GM12865 (cell line): ENCODE results near the gene APOL3.

Source experiments
- DNase-seq: peaks from one replicate; pipeline ENCODE4 v3.0.0; 2010; ENCODE audit warnings: low read depth
- H3K4me3 ChIP-seq: 2 replicates; pipeline ENCODE4 v1.5.1; 2011; ENCODE audit warnings: mild to moderate bottlenecking, low read depth, low read length, control low read depth
- TF ChIP-seq, protein P1 (sequence below): IDR thresholded peaks from 2 replicates; pipeline ENCODE4 v1.5.1; 2011; ENCODE audit warnings: low read length, control low read depth, low read depth, inconsistent platforms; ENCODE audit not compliant: insufficient read depth; ENCODE audit errors: missing control alignments

The APOL3 gene

DNA sequence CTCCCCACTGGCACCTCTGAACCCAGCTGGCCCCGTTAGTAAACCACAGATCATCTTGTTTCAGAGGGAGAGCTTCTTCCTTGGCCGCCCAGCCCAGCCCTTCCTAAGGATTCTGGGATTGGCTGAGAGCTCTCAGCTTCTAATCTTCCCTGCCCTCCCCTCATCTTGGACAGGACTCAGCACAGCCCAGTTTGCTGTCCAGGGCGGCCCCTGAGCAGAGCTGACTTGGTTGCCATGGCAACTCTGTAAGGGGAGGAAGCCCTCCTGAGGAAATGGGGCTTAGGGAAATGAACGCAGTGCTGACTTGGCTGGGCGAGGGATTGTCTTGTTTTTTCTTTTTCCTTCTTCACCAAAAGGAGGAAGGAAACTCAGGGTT is 36.5 kb upstream of the APOL3 start:
- DNase-seq = peak; percentile 49
- H3K4me3 ChIP-seq = no peak overlapping the region
- TF ChIP-seq, protein P1, sequence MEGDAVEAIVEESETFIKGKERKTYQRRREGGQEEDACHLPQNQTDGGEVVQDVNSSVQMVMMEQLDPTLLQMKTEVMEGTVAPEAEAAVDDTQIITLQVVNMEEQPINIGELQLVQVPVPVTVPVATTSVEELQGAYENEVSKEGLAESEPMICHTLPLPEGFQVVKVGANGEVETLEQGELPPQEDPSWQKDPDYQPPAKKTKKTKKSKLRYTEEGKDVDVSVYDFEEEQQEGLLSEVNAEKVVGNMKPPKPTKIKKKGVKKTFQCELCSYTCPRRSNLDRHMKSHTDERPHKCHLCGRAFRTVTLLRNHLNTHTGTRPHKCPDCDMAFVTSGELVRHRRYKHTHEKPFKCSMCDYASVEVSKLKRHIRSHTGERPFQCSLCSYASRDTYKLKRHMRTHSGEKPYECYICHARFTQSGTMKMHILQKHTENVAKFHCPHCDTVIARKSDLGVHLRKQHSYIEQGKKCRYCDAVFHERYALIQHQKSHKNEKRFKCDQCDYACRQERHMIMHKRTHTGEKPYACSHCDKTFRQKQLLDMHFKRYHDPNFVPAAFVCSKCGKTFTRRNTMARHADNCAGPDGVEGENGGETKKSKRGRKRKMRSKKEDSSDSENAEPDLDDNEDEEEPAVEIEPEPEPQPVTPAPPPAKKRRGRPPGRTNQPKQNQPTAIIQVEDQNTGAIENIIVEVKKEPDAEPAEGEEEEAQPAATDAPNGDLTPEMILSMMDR = no peak

GRCh38 chr22:36196254-36197064 is 35.9 kb upstream of the APOL3 start:
- TF ChIP-seq, protein P1 = no peak
- no peak overlapping the region for H3K4me3 ChIP-seq
- no peak for DNase-seq

- H3K4me3 ChIP-seq = no peak overlapping the region
- TF ChIP-seq, protein P1 = peak; percentile 74
- peak; percentile 56 for DNase-seq
Measured at GRCh38 chr22:36194971-36195370, 34.4 kb upstream of the APOL3 start.

DNA sequence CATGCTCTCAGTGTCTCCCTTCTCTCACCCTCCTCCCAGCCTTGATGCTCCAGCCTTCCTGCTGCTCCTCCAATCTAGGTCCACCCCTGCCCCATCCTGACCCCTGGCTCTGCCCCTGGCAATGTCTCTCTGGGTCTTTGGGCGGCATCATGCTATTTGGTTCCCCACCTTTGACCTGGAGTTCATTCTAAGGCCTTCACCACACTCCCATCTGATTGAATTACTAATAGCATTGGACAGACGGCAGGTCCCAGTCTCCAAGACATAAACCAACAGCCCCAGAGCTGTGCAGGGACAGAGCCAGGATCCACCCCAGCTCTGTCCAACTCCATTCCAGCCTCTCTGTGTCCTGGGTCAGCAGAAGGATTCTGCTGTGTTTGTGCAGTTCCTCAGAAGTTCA is 33.8 kb upstream of the APOL3 start:
- TF ChIP-seq, protein P1 = no peak
- DNase-seq = no peak
- H3K4me3 ChIP-seq = no peak overlapping the region

- DNase-seq = no peak
- TF ChIP-seq, protein P1 = no peak
- no peak overlapping the region for H3K4me3 ChIP-seq
Measured at GRCh38 chr22:36193577-36193976, 33.0 kb upstream of the APOL3 start.

DNA sequence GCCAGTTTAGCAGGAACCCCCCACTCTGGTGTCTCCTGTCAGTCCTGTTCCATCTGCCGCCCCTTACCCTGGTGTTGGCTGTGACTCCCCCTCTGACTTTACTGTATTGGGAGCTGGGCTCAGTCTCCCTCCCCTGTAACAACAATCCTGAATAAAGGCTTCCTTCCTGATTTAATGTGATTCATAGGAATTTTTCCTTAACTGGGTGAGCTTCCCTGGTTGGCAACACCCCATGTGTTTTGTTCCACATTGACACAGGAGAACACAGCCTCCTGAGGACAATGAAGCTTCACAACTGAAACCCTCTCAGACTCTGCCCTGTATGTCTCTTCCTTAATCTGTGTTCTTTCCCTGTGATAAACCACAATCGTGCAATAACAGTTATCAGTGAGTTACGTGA is 32.6 kb upstream of the APOL3 start:
- TF ChIP-seq, protein P1 = no peak
- no peak overlapping the region for H3K4me3 ChIP-seq
- no peak for DNase-seq

DNA sequence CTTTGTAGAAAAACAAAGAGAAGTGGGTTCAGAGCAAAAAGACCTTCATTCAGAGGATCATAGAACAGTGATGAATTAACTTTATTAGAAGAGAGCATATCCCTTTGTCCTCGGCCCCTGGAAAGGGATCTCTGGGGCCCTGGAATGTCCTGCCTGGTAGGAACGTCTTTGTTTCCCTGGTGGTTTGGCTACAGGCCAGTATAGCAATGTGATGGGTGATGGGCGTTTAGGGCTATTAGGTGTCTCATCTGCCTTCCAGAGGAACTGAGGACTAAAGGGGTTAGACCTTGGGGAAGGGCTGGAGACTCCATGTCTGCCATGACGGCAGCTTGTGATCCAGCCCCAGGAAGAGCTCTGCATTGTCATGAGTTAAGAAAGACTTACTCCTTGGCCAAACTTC is 32.0 kb upstream of the APOL3 start:
- DNase-seq = no peak
- TF ChIP-seq, protein P1 = no peak
- H3K4me3 ChIP-seq = no peak overlapping the region
